GM23248 (cell line): Measurements from ENCODE around the gene MCOLN1.

Experiments
- EZH2 ChIP-seq: fragments of 200-600 bp; sonication (generic); IDR thresholded peaks from 2 replicates; pipeline ENCODE4 v1.6.1; 2018; ENCODE audit warnings: antibody characterized with exemption, mild to moderate bottlenecking; ENCODE audit not compliant: insufficient read depth, poor library complexity, severe bottlenecking
- EZH2phosphoT487 ChIP-seq: fragments of 200-600 bp; sonication (generic); IDR thresholded peaks from 2 replicates; pipeline ENCODE4 v1.6.1; 2018; ENCODE audit warnings: antibody characterized with exemption, moderate library complexity, mild to moderate bottlenecking, low read depth; ENCODE audit not compliant: insufficient read depth

DNA sequence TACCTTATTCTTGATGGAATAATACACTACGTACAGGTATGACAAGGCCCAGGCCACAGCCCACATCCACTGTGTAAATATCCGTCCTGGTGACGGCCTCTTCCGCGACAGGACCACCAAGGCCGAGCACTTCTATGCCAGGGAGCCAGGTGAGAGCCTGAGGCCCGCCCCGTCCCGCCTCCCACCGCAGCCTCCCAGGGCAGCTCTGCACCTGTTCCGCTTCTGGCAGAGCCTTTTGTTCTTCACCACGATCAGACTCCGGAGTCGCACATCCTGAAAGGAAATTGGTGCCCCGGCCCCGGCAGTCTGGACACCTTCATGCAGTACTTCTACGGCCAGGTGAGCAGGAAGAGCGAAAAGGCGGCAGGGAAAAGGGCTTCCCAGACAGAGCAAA, 17.1 kb upstream of the MCOLN1 start:
- TF ChIP-seq EZH2 (no peak), EZH2phosphoT487 (no peak)
